Measurements from ENCODE around the gene SLC5A8. TPM values are rescaled to one million over a fixed set of nuclear protein-coding genes. Genes with fewer than 3 reads are reported as not detected.

The SLC5A8 gene
- total RNA-seq, 1 experiment from 2014 or later, result not detected

DNA sequence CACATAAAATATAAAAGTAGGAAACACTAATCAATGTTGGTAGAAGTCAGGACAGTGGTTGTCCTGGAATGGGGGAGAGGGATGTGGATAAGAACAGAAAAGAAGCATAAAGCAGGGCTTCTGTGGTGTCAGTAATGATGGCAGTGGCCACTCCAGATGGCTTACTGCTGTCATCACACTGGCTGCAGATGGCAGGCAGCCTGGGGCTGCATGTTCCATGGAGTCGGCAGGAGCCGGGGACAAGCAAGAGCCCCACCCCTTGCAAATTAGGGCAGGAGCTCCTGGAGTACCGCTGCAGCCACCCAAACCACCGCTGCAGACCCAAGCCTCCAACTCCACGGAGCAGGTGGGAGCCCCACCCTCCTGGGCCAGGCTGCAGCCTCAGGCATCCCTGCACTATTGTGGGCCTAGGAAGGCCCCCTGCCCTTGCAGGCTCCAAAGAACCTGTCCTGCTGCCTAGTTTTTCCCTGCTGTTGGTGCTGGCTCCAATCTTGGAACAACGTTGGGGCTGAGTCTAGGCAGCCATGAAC, 28.8 kb upstream of the SLC5A8 start:
- BruUV-seq (replicated peaks), result no TSS peak
- Histone ChIP-seq H3F3A (ENCODE audit: low read length, unreplicated experiment) (no peaks in the 10 kb centered on the region), H3K79me2 (ENCODE audit: low read length) (no peaks in the 10 kb centered on the region), H3K4me2 (ENCODE audit: low read length) (no peak overlapping the region), H3K27ac (ENCODE audit: low read length) (no peak overlapping the region), H3K4me3 (ENCODE audit: low read length) (no peak overlapping the region), H3K9ac (ENCODE audit: low read length) (no peak overlapping the region), H4K20me1 (ENCODE audit: low read length) (no peaks in the 10 kb centered on the region), H3K36me3 (ENCODE audit: low read depth, low read length) (no peaks in the 10 kb centered on the region), H3K9me3 (ENCODE audit: low read length) (no peaks in the 10 kb centered on the region), H2AFZ (ENCODE audit: low read length) (no peak overlapping the region), H3K9me2 (replicated peaks; ENCODE audit: low read length) (no peaks in the 10 kb centered on the region), H3K4me1 (ENCODE audit: insufficient read depth, low read length) (no peaks in the 10 kb centered on the region), H3K27me3 (ENCODE audit: low read length) (no peaks in the 10 kb centered on the region)
- ATAC-seq (no peak), DNase-seq (no peak)
- ChIA-PET POLR2A (ENCODE audit: unreplicated experiment) (no interaction called here), CTCF (no interaction called here)
- TF ChIP-seq EZH2phosphoT487 (IDR thresholded peaks at IDR 0.05; ENCODE audit: borderline replicate concordance, low read length) (no peak), EZH2 (IDR thresholded peaks at IDR 0.05; ENCODE audit: low read length, unreplicated experiment) (no peak)
- TF ChIP-seq, protein P1, sequence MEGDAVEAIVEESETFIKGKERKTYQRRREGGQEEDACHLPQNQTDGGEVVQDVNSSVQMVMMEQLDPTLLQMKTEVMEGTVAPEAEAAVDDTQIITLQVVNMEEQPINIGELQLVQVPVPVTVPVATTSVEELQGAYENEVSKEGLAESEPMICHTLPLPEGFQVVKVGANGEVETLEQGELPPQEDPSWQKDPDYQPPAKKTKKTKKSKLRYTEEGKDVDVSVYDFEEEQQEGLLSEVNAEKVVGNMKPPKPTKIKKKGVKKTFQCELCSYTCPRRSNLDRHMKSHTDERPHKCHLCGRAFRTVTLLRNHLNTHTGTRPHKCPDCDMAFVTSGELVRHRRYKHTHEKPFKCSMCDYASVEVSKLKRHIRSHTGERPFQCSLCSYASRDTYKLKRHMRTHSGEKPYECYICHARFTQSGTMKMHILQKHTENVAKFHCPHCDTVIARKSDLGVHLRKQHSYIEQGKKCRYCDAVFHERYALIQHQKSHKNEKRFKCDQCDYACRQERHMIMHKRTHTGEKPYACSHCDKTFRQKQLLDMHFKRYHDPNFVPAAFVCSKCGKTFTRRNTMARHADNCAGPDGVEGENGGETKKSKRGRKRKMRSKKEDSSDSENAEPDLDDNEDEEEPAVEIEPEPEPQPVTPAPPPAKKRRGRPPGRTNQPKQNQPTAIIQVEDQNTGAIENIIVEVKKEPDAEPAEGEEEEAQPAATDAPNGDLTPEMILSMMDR (conservative IDR thresholded peaks at IDR 0.05; ENCODE audit: low read depth, low read length), result no peak
- intact Hi-C loops (cut with micrococcal nuclease), result no loop called here

DNA sequence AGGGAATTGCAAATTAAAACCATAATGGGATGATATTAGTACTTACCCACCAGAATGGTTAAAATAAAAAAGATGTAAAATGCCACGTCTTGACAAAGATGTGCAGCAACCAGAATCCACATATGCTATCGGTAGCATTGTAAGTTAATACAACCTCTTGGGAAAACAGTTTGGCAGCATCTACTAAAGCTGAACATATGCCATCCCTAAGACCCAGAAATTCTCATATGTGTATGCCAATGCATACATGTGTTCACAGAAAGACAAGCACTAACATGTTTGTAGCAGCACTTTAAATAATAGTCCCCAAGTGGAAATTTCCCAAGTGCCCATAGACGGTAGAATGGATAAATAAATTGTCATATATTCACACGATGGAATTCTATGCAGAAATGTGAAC, 28.3 kb upstream of the SLC5A8 start:
- Histone ChIP-seq H3K9me2 (replicated peaks; ENCODE audit: low read length) (no peaks in the 10 kb centered on the region), H4K20me1 (ENCODE audit: low read length) (no peaks in the 10 kb centered on the region), H3K27me3 (ENCODE audit: low read length) (no peaks in the 10 kb centered on the region; the same call in 1 of the 2 replicates), H3K4me1 (ENCODE audit: insufficient read depth, low read length) (no peaks in the 10 kb centered on the region), H3K36me3 (ENCODE audit: low read depth, low read length) (no peaks in the 10 kb centered on the region), H3K9me3 (ENCODE audit: low read length) (no peaks in the 10 kb centered on the region), H3K4me3 (ENCODE audit: low read length) (no peak overlapping the region), H2AFZ (ENCODE audit: low read length) (no peak overlapping the region), H3F3A (ENCODE audit: low read length, unreplicated experiment) (no peaks in the 10 kb centered on the region), H3K79me2 (ENCODE audit: low read length) (no peaks in the 10 kb centered on the region), H3K9ac (ENCODE audit: low read length) (no peak overlapping the region), H3K27ac (ENCODE audit: low read length) (no peak overlapping the region), H3K4me2 (ENCODE audit: low read length) (no peak overlapping the region)
- ChIA-PET POLR2A (ENCODE audit: unreplicated experiment) (no interaction called here), CTCF (no interaction called here)
- intact Hi-C loops (cut with micrococcal nuclease), result no loop called here
- ATAC-seq (no peak), DNase-seq (no peak)
- no TSS peak for BruUV-seq (replicated peaks)
- TF ChIP-seq, protein P1 (conservative IDR thresholded peaks at IDR 0.05; ENCODE audit: low read depth, low read length), result no peak
- TF ChIP-seq EZH2 (IDR thresholded peaks at IDR 0.05; ENCODE audit: low read length, unreplicated experiment), result no peak
- TF ChIP-seq EZH2phosphoT487 (IDR thresholded peaks at IDR 0.05; ENCODE audit: borderline replicate concordance, low read length), result no peak

DNA sequence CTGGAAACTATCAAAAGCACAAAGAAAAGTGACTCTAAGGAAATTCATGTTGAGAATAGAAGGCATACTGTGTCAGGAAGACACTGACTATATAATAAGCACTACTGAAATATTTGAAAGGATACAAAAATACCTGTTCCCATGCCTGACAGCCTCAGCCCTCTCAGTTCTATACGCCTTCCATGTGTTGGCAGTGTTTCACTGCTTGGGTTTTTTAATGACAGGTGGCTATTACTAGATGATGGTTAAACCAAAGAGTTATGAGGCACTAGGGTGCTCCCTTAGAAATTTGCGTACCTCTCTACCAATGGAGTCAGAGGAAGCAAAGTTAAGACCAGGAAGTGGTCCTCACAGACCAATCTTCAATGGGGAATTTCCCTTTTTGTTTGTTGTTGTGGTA, 25.6 kb upstream of the SLC5A8 start:
- H3K79me2 ChIP-seq (ENCODE audit: low read length), result no peaks in the 10 kb centered on the region
- no peak for TF ChIP-seq EZH2 (IDR thresholded peaks at IDR 0.05; ENCODE audit: low read length, unreplicated experiment)
- TF ChIP-seq, protein P1 (conservative IDR thresholded peaks at IDR 0.05; ENCODE audit: low read depth, low read length), result no peak
- TF ChIP-seq EZH2phosphoT487 (IDR thresholded peaks at IDR 0.05; ENCODE audit: borderline replicate concordance, low read length), result no peak
- no peak overlapping the region for H3K4me2 ChIP-seq (ENCODE audit: low read length)
- H3F3A ChIP-seq (ENCODE audit: low read length, unreplicated experiment), result no peaks in the 10 kb centered on the region
- no peaks in the 10 kb centered on the region for H3K36me3 ChIP-seq (ENCODE audit: low read depth, low read length)
- H3K27ac ChIP-seq (ENCODE audit: low read length), result no peak overlapping the region
- H3K9me3 ChIP-seq (ENCODE audit: low read length), result no peaks in the 10 kb centered on the region
- no peaks in the 10 kb centered on the region for H3K4me1 ChIP-seq (ENCODE audit: insufficient read depth, low read length)
- H4K20me1 ChIP-seq (ENCODE audit: low read length), result no peaks in the 10 kb centered on the region
- CTCF ChIA-PET, result no interaction called here
- H2AFZ ChIP-seq (ENCODE audit: low read length), result no peak overlapping the region
- POLR2A ChIA-PET (ENCODE audit: unreplicated experiment), result no interaction called here
- no TSS peak for BruUV-seq (replicated peaks)
- ATAC-seq (no peak), DNase-seq (no peak)
- no peak overlapping the region for H3K4me3 ChIP-seq (ENCODE audit: low read length)
- no peak overlapping the region for H3K9ac ChIP-seq (ENCODE audit: low read length)
- intact Hi-C loops (cut with micrococcal nuclease), result no loop called here
- H3K27me3 ChIP-seq (ENCODE audit: low read length), result no peaks in the 10 kb centered on the region; the same call in 1 of the 2 replicates
- no peaks in the 10 kb centered on the region for H3K9me2 ChIP-seq (replicated peaks; ENCODE audit: low read length)

All from PC-3 (cell line).